Mucosa of stomach (tissue), 1 donor: ENCODE measurements around the gene GLIS1.

Source experiments
- H3K27me3 ChIP-seq: one replicate; pipeline ENCODE4 v1.7.0; 2013; ENCODE audit warnings: mild to moderate bottlenecking, low read length; ENCODE audit not compliant: control insufficient read depth, insufficient read depth
- H3K36me3 ChIP-seq: one replicate; pipeline ENCODE4 v1.7.0; 2013; ENCODE audit warnings: low read length; ENCODE audit not compliant: control insufficient read depth, insufficient read depth
- H3K4me1 ChIP-seq: one replicate; pipeline ENCODE4 v1.7.0; 2013; ENCODE audit warnings: mild to moderate bottlenecking, low read length; ENCODE audit not compliant: control insufficient read depth, insufficient read depth
- H3K4me3 ChIP-seq: one replicate; pipeline ENCODE4 v1.7.0; 2013; ENCODE audit warnings: low read length
- H3K9ac ChIP-seq: one replicate; pipeline ENCODE4 v1.7.0; 2013; ENCODE audit warnings: mild to moderate bottlenecking, low read length, moderate library complexity
- H3K9me3 ChIP-seq: one replicate; pipeline ENCODE4 v1.7.0; 2013; ENCODE audit warnings: mild to moderate bottlenecking, low read length, moderate library complexity; ENCODE audit not compliant: control insufficient read depth
- donor health status: Pancreatic carcinoma.

GLIS1 gene

DNA sequence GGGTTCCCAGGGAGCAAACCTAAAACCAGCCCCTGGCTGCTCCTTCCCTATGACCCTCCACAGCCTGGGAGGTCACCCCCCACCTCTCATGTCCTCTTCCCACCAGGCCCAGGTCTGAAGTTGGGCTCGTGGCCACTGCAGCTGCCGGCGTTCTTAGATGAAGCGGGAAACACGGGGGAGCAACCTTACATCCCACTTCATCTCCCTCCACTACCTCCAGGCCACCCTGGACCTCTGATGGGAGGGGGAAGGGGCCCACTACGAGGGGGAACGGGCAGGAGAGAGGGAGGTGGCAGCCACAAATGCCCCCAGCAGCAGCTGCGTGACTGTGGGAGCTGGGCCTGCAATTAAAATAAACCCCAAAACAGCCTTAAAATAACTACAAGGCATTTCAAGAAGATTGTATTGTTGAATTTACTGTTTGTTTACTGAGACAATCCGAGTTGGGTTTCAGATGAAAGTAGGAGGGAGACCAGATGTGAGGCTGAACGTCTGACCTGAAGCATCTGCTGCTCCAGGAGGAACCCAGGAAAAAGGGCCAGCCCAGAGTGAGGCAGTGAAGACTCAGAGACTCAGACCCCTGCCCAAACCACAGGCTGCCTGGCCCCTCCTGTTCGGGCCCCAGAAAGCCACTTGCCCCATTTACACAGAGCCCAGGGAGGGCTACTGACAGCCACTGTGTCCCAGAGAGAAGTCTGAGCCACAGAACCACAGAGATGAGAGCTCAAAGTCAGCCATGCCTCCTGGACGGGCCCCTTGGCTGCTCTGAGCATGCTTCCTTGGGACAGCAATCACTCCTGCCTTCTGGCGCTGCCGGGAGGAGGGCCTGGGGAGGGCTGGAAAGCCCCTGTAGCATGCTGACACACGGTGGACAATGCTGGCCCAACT is 59.8 kb downstream of the GLIS1 start:
- no peaks in the 10 kb centered on the region for H3K36me3 ChIP-seq
- H3K4me1 ChIP-seq = peaks cover 8% of the 10 kb centered on the region

GRCh38 chr1:53678507-53678906 is 60.5 kb downstream of the GLIS1 start:
- no peak overlapping the region for H3K9ac ChIP-seq
- H3K4me3 ChIP-seq = no peak overlapping the region
- peaks cover 8% of the 10 kb centered on the region for H3K4me1 ChIP-seq
- no peaks in the 10 kb centered on the region for H3K9me3 ChIP-seq
- peaks cover 9% of the 10 kb centered on the region for H3K27me3 ChIP-seq
- no peaks in the 10 kb centered on the region for H3K36me3 ChIP-seq

More for the DNA sequence above, 59.8 kb downstream of the GLIS1 start:
- Histone ChIP-seq H3K4me3 (no peak overlapping the region), H3K9ac (no peak overlapping the region), H3K27me3 (peaks cover 16% of the 10 kb centered on the region), H3K9me3 (no peaks in the 10 kb centered on the region)

GRCh38 chr1:53678046-53678445 is 60.9 kb downstream of the GLIS1 start:
- H3K4me3 ChIP-seq = no peak overlapping the region
- peaks cover 8% of the 10 kb centered on the region for H3K4me1 ChIP-seq
- H3K9ac ChIP-seq = no peak overlapping the region
- no peaks in the 10 kb centered on the region for H3K9me3 ChIP-seq
- no peaks in the 10 kb centered on the region for H3K36me3 ChIP-seq
- H3K27me3 ChIP-seq = peaks cover 8% of the 10 kb centered on the region

DNA sequence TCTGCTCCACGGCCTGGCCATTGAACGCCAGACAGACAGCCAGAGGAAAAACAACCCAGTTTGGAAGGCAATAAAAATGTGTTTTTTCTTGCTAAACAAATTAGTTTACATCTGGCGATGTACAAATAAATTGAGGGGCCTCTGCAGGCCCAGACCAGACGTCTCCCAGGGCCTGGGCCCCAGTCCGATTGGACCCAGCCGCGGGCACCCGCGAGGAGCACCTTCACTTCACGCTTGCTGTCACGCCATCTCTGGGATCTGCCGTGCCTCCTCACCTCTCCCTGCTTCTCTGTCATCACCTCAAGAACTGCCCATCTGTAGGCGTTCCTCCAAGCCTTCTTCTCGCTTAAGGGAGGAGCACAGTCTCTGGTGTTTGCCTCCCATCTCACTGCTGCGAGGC is 61.5 kb downstream of the GLIS1 start:
- Histone ChIP-seq H3K9ac (no peak overlapping the region), H3K27me3 (peaks cover 8% of the 10 kb centered on the region)

GRCh38 chr1:53672785-53673184 is 66.2 kb downstream of the GLIS1 start:
- H3K27me3 ChIP-seq = no peaks in the 10 kb centered on the region
- no peaks in the 10 kb centered on the region for H3K4me1 ChIP-seq
- H3K9ac ChIP-seq = no peak overlapping the region
- no peaks in the 10 kb centered on the region for H3K9me3 ChIP-seq
- H3K36me3 ChIP-seq = no peaks in the 10 kb centered on the region
- no peak overlapping the region for H3K4me3 ChIP-seq

More for the DNA sequence above, 61.5 kb downstream of the GLIS1 start:
- Histone ChIP-seq H3K36me3 (no peaks in the 10 kb centered on the region), H3K9me3 (no peaks in the 10 kb centered on the region), H3K4me1 (peaks cover 8% of the 10 kb centered on the region), H3K4me3 (no peak overlapping the region)

GRCh38 chr1:53672243-53672642 is 66.7 kb downstream of the GLIS1 start:
- Histone ChIP-seq H3K9ac (no peak overlapping the region), H3K27me3 (no peaks in the 10 kb centered on the region), H3K36me3 (no peaks in the 10 kb centered on the region), H3K4me1 (no peaks in the 10 kb centered on the region), H3K9me3 (no peaks in the 10 kb centered on the region), H3K4me3 (no peak overlapping the region)

GRCh38 chr1:53669621-53670191 is 69.3 kb downstream of the GLIS1 start:
- no peaks in the 10 kb centered on the region for H3K27me3 ChIP-seq
- no peak overlapping the region for H3K9ac ChIP-seq
- no peaks in the 10 kb centered on the region for H3K36me3 ChIP-seq
- H3K4me3 ChIP-seq = no peak overlapping the region
- no peaks in the 10 kb centered on the region for H3K4me1 ChIP-seq
- no peaks in the 10 kb centered on the region for H3K9me3 ChIP-seq

DNA sequence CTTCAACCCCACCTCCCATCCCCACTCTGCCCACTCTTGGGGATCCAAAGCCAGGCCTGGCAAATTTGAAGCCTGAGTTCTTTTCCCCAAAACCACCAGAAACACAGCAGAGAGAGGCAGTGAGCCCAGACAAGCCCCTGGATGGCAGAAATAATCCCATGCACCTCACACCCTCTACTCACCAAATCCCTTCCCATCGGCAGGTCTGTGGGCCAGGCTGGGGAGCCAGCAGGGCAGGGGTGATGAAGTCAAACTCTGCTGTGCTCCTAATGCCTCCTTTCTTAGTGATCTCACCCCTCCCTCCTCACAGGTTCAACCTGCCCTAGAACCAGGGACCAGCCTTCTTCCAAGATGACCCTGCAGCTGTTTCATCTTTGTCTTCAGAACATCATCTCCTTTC is 72.4 kb downstream of the GLIS1 start:
- H3K4me3 ChIP-seq = no peak overlapping the region
- no peaks in the 10 kb centered on the region for H3K4me1 ChIP-seq
- H3K9me3 ChIP-seq = no peaks in the 10 kb centered on the region
- no peak overlapping the region for H3K9ac ChIP-seq
- H3K27me3 ChIP-seq = no peaks in the 10 kb centered on the region
- H3K36me3 ChIP-seq = no peaks in the 10 kb centered on the region

DNA sequence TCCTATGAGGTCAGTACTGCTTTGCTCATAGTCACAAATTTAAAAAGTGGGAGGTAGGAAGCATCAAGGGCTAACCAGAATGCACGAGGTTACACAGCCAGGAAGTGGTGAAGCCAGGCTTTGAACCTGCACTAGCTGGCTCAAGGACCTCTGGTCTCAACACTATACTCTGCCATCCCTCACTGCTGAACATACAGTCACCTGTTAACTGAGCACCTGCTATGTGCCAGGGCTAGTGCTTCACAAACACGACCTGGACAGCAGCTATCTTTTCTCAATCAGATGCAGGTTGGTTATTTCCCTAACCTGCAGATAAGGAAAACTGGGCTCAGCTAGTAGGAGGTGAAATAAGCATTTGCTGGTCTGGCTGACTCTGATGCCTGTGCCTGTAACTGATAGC is 73.0 kb downstream of the GLIS1 start:
- H3K9ac ChIP-seq = no peak overlapping the region
- H3K4me3 ChIP-seq = no peak overlapping the region
- H3K9me3 ChIP-seq = no peaks in the 10 kb centered on the region
- H3K36me3 ChIP-seq = no peaks in the 10 kb centered on the region
- no peaks in the 10 kb centered on the region for H3K27me3 ChIP-seq
- H3K4me1 ChIP-seq = no peaks in the 10 kb centered on the region

DNA sequence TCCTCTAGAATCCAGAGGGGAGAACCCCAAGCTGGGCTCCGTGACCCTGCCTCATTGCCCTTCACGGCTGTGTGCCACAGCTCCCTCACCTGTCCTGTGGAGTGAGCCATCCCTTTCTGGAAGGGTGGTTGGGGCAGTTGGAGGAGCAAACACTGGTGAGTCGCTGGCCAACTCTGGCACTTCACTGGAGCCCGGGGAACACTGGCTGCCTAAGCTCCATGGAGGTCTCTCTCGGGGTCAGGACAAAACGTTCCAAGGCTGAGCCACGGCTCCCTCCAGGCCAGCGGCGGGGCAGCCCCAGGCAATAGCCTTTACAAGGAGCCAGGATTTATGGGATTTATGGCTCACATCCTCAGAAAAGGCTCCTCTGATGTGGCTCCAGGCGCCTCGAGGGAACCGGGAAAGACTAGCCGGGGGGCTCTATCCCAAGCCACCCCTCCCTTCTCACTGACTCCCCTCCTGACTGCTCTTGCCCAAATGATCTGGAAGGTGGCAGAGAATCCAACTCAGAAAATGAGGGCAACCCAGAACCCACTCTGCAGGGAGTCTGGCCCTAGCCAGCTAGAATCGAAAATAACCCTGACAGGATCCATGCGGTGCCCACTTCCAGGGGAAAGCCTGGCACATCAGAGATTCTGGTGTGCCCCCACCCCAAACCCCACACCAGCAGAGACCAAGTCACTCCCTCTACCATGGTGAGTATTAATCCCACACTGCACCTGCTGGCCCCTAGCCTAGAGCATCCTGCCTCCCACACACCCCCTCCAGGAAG is 75.2 kb downstream of the GLIS1 start:
- H3K4me1 ChIP-seq = no peaks in the 10 kb centered on the region
- no peak overlapping the region for H3K4me3 ChIP-seq
- no peaks in the 10 kb centered on the region for H3K27me3 ChIP-seq

GRCh38 chr1:53662951-53663350 is 76.0 kb downstream of the GLIS1 start:
- H3K36me3 ChIP-seq = no peaks in the 10 kb centered on the region
- no peaks in the 10 kb centered on the region for H3K27me3 ChIP-seq
- H3K4me1 ChIP-seq = no peaks in the 10 kb centered on the region
- no peak overlapping the region for H3K4me3 ChIP-seq
- no peak overlapping the region for H3K9ac ChIP-seq
- H3K9me3 ChIP-seq = no peaks in the 10 kb centered on the region

More for the DNA sequence above, 75.2 kb downstream of the GLIS1 start:
- H3K9me3 ChIP-seq = no peaks in the 10 kb centered on the region
- no peak overlapping the region for H3K9ac ChIP-seq
- no peaks in the 10 kb centered on the region for H3K36me3 ChIP-seq

DNA sequence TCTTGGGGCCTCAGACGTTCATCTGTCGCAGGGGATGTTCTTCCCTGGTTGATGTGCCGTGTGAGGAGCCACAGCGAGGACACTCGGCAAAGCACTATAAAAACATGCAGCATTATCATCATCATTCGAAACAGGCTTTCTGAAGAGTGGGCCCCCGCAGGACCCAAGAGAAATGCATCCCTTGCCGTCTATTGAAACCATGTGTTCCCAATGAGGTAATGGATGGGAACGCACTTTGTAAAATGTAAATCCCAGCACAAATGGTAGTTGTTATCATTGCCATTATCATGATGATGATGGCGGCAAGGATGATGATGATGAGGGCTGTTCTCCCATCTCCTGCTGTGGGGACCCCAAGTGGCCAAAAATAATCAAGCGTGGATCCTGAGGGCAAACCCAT is 76.8 kb downstream of the GLIS1 start:
- H3K27me3 ChIP-seq = no peaks in the 10 kb centered on the region
- no peak overlapping the region for H3K9ac ChIP-seq
- no peak overlapping the region for H3K4me3 ChIP-seq
- H3K4me1 ChIP-seq = no peaks in the 10 kb centered on the region
- no peaks in the 10 kb centered on the region for H3K9me3 ChIP-seq
- H3K36me3 ChIP-seq = no peaks in the 10 kb centered on the region
